GM12891 (cell line): ENCODE data around the gene AQP12A.

Experiments
- PAX5 ChIP-seq: IDR thresholded peaks from 2 replicates; pipeline ENCODE4 v1.6.1; 2011; ENCODE audit warnings: low read length, moderate library complexity, mild to moderate bottlenecking; ENCODE audit not compliant: insufficient read depth, severe bottlenecking
- POLR2AphosphoS5 ChIP-seq: IDR thresholded peaks from 2 replicates; pipeline ENCODE4 v1.6.1; 2011; ENCODE audit warnings: low read depth, low read length, control low read depth
- POU2F2 ChIP-seq: IDR thresholded peaks from 2 replicates; pipeline ENCODE4 v1.6.1; 2011; ENCODE audit warnings: low read depth, mild to moderate bottlenecking, control low read depth, low read length, moderate library complexity

- no peak for TF ChIP-seq POLR2AphosphoS5
- TF ChIP-seq POU2F2: no peak
- TF ChIP-seq PAX5: no peak
Observed at GRCh38 chr2:240746671-240747070, 55.0 kb downstream of the AQP12A start.
